AG09319 (cell line): ENCODE results near the gene DNAJC10.
"Not testable (repeated sequence)": the region's sequence is repeated elsewhere in the genome, so short reads cannot be mapped to it uniquely, and the experiment has no call there.

Experiments used
- DNase-seq: peaks from one replicate; pipeline ENCODE4 v3.0.0-alpha.2; 2010; ENCODE audit warnings: low read depth; ENCODE audit errors: extremely low read depth
- CTCF ChIP-seq: IDR thresholded peaks from 2 replicates; pipeline ENCODE4 v1.5.1; 2011; ENCODE audit warnings: low read depth, mild to moderate bottlenecking, inconsistent platforms, low read length, moderate library complexity

DNAJC10 gene

GRCh38 chr2:182744490-182744889 lies 28.4 kb downstream of the DNAJC10 start:
- no peak for TF ChIP-seq CTCF

GRCh38 chr2:182745061-182745460 lies 29.0 kb downstream of the DNAJC10 start:
- TF ChIP-seq CTCF, result no peak
- no peak for DNase-seq

More at GRCh38 chr2:182744490-182744889, 28.4 kb downstream of the DNAJC10 start:
- DNase-seq, result no peak

- DNase-seq, result not testable (repeated sequence)
Measured at GRCh38 chr2:182745894-182746293, 29.8 kb downstream of the DNAJC10 start.

- no peak for TF ChIP-seq CTCF
- DNase-seq, result no peak
Measured at GRCh38 chr2:182754231-182754630, 38.2 kb downstream of the DNAJC10 start.

GRCh38 chr2:182758379-182758778 lies 42.3 kb downstream of the DNAJC10 start:
- DNase-seq, result no peak
- no peak for TF ChIP-seq CTCF

GRCh38 chr2:182761903-182762302 lies 45.8 kb downstream of the DNAJC10 start:
- peak; percentile 57 for DNase-seq
- peak; percentile 54 for TF ChIP-seq CTCF

GRCh38 chr2:182763311-182763912 lies 47.4 kb downstream of the DNAJC10 start:
- TF ChIP-seq CTCF, result peak; percentile 51
- no peak for DNase-seq

GRCh38 chr2:182766626-182767025 lies 50.6 kb downstream of the DNAJC10 start:
- DNase-seq, result no peak
- TF ChIP-seq CTCF, result no peak
